CMK (cell line): ENCODE measurements around the gene PPM1E.
"Not testable (repeated sequence)": the region's sequence is repeated elsewhere in the genome, so short reads cannot be mapped to it uniquely, and the experiment has no call there.

ENCODE experiments used
- DNase-seq: peaks from one replicate; pipeline ENCODE4 v3.0.0-alpha.2; 2010; ENCODE audit warnings: low read depth

The PPM1E gene

GRCh38 chr17:58755577-58756245 lies at the start of gene PPM1E:
PPM1E (plus strand) TSS chr17:58755854.
- DNase-seq, result no peak

GRCh38 chr17:58706351-58707140 lies 49.1 kb upstream of the PPM1E start:
- no peak for DNase-seq

GRCh38 chr17:58710948-58711552 lies 44.6 kb upstream of the PPM1E start:
- no peak for DNase-seq

GRCh38 chr17:58722274-58722673 lies 33.4 kb upstream of the PPM1E start:
- DNase-seq, result no peak

GRCh38 chr17:58722696-58723095 lies 33.0 kb upstream of the PPM1E start:
- no peak for DNase-seq

- no peak for DNase-seq
Observed at GRCh38 chr17:58728798-58729197, 26.9 kb upstream of the PPM1E start.

- DNase-seq, result no peak
Observed at GRCh38 chr17:58730937-58731336, 24.7 kb upstream of the PPM1E start.

- no peak for DNase-seq
Observed at GRCh38 chr17:58734040-58734439, 21.6 kb upstream of the PPM1E start.

- DNase-seq, result no peak
Observed at GRCh38 chr17:58734811-58735210, 20.8 kb upstream of the PPM1E start.

- DNase-seq, result no peak
Observed at GRCh38 chr17:58741121-58741625, 14.5 kb upstream of the PPM1E start.

GRCh38 chr17:58747674-58748073 lies 8.0 kb upstream of the PPM1E start:
- no peak for DNase-seq

GRCh38 chr17:58749627-58750026 lies 6.0 kb upstream of the PPM1E start:
- not testable (repeated sequence) for DNase-seq

GRCh38 chr17:58753026-58753425 lies 2.6 kb upstream of the PPM1E start:
- no peak for DNase-seq

- DNase-seq, result no peak
Observed at GRCh38 chr17:58755269-58755576, 431 bp upstream of the PPM1E start.

- no peak for DNase-seq
Observed at GRCh38 chr17:58756246-58757161, 850 bp downstream of the PPM1E start.

GRCh38 chr17:58757162-58757613 lies 1.5 kb downstream of the PPM1E start:
- no peak for DNase-seq

GRCh38 chr17:58758890-58759289 lies 3.2 kb downstream of the PPM1E start:
- DNase-seq, result no peak

- no peak for DNase-seq
Observed at GRCh38 chr17:58759522-58759921, 3.9 kb downstream of the PPM1E start.

- no peak for DNase-seq
Observed at GRCh38 chr17:58760248-58760647, 4.6 kb downstream of the PPM1E start.

GRCh38 chr17:58763263-58763662 lies 7.6 kb downstream of the PPM1E start:
- no peak for DNase-seq

GRCh38 chr17:58764373-58764772 lies 8.7 kb downstream of the PPM1E start:
- no peak for DNase-seq

GRCh38 chr17:58778482-58778881 lies 22.8 kb downstream of the PPM1E start:
- not testable (repeated sequence) for DNase-seq
